HEK293 (cell line): ENCODE data around the gene VWC2L.

Experiments
- CTCF ChIA-PET: fragments of 350-600 bp; formaldehyde crosslinking; extraction: SDS; loops from one replicate; lab custom pipeline; 2021; ENCODE audit warnings: antibody characterized with exemption; lab: Yijun Ruan, JAX
- POLR2A ChIA-PET: fragments of 300-600 bp; formaldehyde crosslinking; extraction: SDS; loops from one replicate; lab custom pipeline; 2020; ENCODE audit warnings: antibody characterized with exemption, inconsistent platforms; lab: Yijun Ruan, JAX
- H3K27ac ChIP-seq: fragments of 200-500 bp; sonication (Bioruptor generic); 2 replicates; pipeline ENCODE4 v1.5.1; 2014; ENCODE audit warnings: low read depth, low read length, control low read depth, inconsistent platforms; ENCODE audit errors: extremely low read depth
- H3K36me3 ChIP-seq, 2 experiments: fragments of 200-500 bp in 1 of 2; sonication (Bioruptor generic) in 1 of 2; 1 replicate in 1 of 2; 2 replicates in 1 of 2; pipeline ENCODE4 v1.5.1; 2014 to 2017; ENCODE audit warnings: inconsistent platforms in 2 of 2, low read length in 2 of 2; ENCODE audit not compliant: control insufficient read depth in 2 of 2, insufficient read depth in 1 of 2
- H3K4me1 ChIP-seq: fragments of 200-500 bp; sonication (Bioruptor generic); 2 replicates; pipeline ENCODE4 v1.5.1; 2014; ENCODE audit warnings: mild to moderate bottlenecking, low read length, inconsistent platforms; ENCODE audit not compliant: control insufficient read depth, insufficient read depth
- H3K4me3 ChIP-seq: 2 replicates; pipeline ENCODE4 v1.5.1; 2011; ENCODE audit warnings: low read depth, mild to moderate bottlenecking, control low read depth, low read length, moderate library complexity
- H3K9me3 ChIP-seq: fragments of 200-500 bp; sonication (Bioruptor generic); 2 replicates; pipeline ENCODE4 v1.5.1; 2014; ENCODE audit warnings: low read depth, low read length, inconsistent platforms; ENCODE audit not compliant: control insufficient read depth, insufficient read depth
- BCL11A ChIP-seq: fragments of 450-650 bp; formaldehyde crosslinking; IDR thresholded peaks from 2 replicates; pipeline ENCODE4 v1.5.1; 2016; ENCODE audit warnings: low read depth, missing biosample characterization, missing genetic modification characterization
- GLI4 ChIP-seq: fragments of 450-650 bp; formaldehyde crosslinking; IDR thresholded peaks from 2 replicates; pipeline ENCODE4 v1.5.1; 2016; ENCODE audit warnings: missing biosample characterization, missing genetic modification characterization
- KLF10 ChIP-seq: fragments of 450-650 bp; IDR thresholded peaks from 2 replicates; pipeline ENCODE4 v1.5.1; 2018; ENCODE audit warnings: missing biosample characterization, mild to moderate bottlenecking, missing genetic modification characterization
- KLF16 ChIP-seq: fragments of 450-650 bp; formaldehyde crosslinking; IDR thresholded peaks from 2 replicates; pipeline ENCODE4 v1.5.1; 2017; ENCODE audit warnings: missing biosample characterization, missing genetic modification characterization
- MZF1 ChIP-seq: fragments of 450-650 bp; formaldehyde crosslinking; IDR thresholded peaks from 2 replicates; pipeline ENCODE4 v1.5.1; 2017; ENCODE audit warnings: missing biosample characterization, missing genetic modification characterization, borderline replicate concordance
- ZFP41 ChIP-seq: fragments of 450-650 bp; formaldehyde crosslinking; IDR thresholded peaks from 2 replicates; pipeline ENCODE4 v1.5.1; 2016; ENCODE audit warnings: missing biosample characterization, missing genetic modification characterization, borderline replicate concordance
- ZNF10 ChIP-seq: fragments of 450-650 bp; formaldehyde crosslinking; IDR thresholded peaks from 2 replicates; pipeline ENCODE4 v1.5.1; 2017; ENCODE audit warnings: missing biosample characterization, missing genetic modification characterization
- ZNF324 ChIP-seq: fragments of 450-650 bp; formaldehyde crosslinking; IDR thresholded peaks from 2 replicates; pipeline ENCODE4 v1.5.1; 2016; ENCODE audit warnings: missing biosample characterization, missing genetic modification characterization
- ZNF394 ChIP-seq: fragments of 450-650 bp; formaldehyde crosslinking; IDR thresholded peaks from 2 replicates; pipeline ENCODE4 v1.5.1; 2016; ENCODE audit warnings: missing biosample characterization, missing genetic modification characterization, mild to moderate bottlenecking, moderate library complexity, borderline replicate concordance
- ZNF449 ChIP-seq: fragments of 450-650 bp; formaldehyde crosslinking; IDR thresholded peaks from 2 replicates; pipeline ENCODE4 v1.5.1; 2017; ENCODE audit warnings: missing biosample characterization, mild to moderate bottlenecking, missing genetic modification characterization, moderate library complexity
- ZNF660 ChIP-seq: fragments of 450-650 bp; IDR thresholded peaks from 2 replicates; pipeline ENCODE4 v1.5.1; 2018; ENCODE audit warnings: missing biosample characterization, mild to moderate bottlenecking, missing genetic modification characterization
- ZNF768 ChIP-seq: fragments of 450-650 bp; formaldehyde crosslinking; IDR thresholded peaks from 2 replicates; pipeline ENCODE4 v1.5.1; 2018; ENCODE audit warnings: missing biosample characterization, mild to moderate bottlenecking, missing genetic modification characterization
- ZNF792 ChIP-seq: fragments of 450-650 bp; formaldehyde crosslinking; IDR thresholded peaks from 2 replicates; pipeline ENCODE4 v1.5.1; 2016; ENCODE audit warnings: missing biosample characterization, missing genetic modification characterization
- ZNF837 ChIP-seq: fragments of 450-650 bp; formaldehyde crosslinking; IDR thresholded peaks from 2 replicates; pipeline ENCODE4 v1.5.1; 2016; ENCODE audit warnings: missing biosample characterization, missing genetic modification characterization
- ZSCAN16 ChIP-seq: fragments of 450-650 bp; formaldehyde crosslinking; IDR thresholded peaks from 2 replicates; pipeline ENCODE4 v1.5.1; 2016; ENCODE audit warnings: missing biosample characterization, missing genetic modification characterization
- ZSCAN4 ChIP-seq: fragments of 450-650 bp; formaldehyde crosslinking; IDR thresholded peaks from 2 replicates; pipeline ENCODE4 v1.5.1; 2017; ENCODE audit warnings: missing biosample characterization, missing genetic modification characterization
- TF ChIP-seq, protein P1 (sequence below): fragments of 450-650 bp; formaldehyde crosslinking; IDR thresholded peaks from 2 replicates; pipeline ENCODE4 v1.5.1; 2016; ENCODE audit warnings: missing biosample characterization, missing genetic modification characterization, borderline replicate concordance
- TF ChIP-seq, protein P2 (sequence below): fragments of 450-650 bp; formaldehyde crosslinking; IDR thresholded peaks from 2 replicates; pipeline ENCODE4 v1.5.1; 2017; ENCODE audit warnings: missing biosample characterization, missing genetic modification characterization
- TF ChIP-seq, protein P3 (sequence below): fragments of 450-650 bp; formaldehyde crosslinking; IDR thresholded peaks from 2 replicates; pipeline ENCODE4 v1.5.1; 2016; ENCODE audit warnings: missing biosample characterization, missing genetic modification characterization, borderline replicate concordance
- TF ChIP-seq, protein P4 (sequence below): fragments of 450-650 bp; formaldehyde crosslinking; IDR thresholded peaks from 2 replicates; pipeline ENCODE4 v1.5.1; 2016; ENCODE audit warnings: missing biosample characterization, missing genetic modification characterization

VWC2L gene

DNA sequence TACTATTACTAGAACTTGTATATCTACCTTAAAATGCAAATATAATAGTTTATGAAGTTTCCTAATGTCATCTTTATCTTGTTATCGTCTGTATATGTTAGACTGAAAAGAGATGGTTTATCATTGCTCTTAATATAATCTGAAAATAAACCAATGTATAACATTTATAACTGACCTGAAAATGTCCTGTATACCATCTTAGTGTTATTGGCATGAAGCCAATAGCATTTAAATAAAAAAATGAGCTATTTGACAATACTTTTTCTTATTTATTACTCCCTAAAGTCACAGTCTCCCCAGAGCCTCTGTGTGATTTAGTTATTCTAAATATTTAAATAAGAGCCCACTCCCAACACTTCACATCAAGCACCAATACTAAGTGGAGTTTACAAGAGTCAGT is 1.8 kb downstream of the VWC2L start (continued):
- TF ChIP-seq, protein P1, sequence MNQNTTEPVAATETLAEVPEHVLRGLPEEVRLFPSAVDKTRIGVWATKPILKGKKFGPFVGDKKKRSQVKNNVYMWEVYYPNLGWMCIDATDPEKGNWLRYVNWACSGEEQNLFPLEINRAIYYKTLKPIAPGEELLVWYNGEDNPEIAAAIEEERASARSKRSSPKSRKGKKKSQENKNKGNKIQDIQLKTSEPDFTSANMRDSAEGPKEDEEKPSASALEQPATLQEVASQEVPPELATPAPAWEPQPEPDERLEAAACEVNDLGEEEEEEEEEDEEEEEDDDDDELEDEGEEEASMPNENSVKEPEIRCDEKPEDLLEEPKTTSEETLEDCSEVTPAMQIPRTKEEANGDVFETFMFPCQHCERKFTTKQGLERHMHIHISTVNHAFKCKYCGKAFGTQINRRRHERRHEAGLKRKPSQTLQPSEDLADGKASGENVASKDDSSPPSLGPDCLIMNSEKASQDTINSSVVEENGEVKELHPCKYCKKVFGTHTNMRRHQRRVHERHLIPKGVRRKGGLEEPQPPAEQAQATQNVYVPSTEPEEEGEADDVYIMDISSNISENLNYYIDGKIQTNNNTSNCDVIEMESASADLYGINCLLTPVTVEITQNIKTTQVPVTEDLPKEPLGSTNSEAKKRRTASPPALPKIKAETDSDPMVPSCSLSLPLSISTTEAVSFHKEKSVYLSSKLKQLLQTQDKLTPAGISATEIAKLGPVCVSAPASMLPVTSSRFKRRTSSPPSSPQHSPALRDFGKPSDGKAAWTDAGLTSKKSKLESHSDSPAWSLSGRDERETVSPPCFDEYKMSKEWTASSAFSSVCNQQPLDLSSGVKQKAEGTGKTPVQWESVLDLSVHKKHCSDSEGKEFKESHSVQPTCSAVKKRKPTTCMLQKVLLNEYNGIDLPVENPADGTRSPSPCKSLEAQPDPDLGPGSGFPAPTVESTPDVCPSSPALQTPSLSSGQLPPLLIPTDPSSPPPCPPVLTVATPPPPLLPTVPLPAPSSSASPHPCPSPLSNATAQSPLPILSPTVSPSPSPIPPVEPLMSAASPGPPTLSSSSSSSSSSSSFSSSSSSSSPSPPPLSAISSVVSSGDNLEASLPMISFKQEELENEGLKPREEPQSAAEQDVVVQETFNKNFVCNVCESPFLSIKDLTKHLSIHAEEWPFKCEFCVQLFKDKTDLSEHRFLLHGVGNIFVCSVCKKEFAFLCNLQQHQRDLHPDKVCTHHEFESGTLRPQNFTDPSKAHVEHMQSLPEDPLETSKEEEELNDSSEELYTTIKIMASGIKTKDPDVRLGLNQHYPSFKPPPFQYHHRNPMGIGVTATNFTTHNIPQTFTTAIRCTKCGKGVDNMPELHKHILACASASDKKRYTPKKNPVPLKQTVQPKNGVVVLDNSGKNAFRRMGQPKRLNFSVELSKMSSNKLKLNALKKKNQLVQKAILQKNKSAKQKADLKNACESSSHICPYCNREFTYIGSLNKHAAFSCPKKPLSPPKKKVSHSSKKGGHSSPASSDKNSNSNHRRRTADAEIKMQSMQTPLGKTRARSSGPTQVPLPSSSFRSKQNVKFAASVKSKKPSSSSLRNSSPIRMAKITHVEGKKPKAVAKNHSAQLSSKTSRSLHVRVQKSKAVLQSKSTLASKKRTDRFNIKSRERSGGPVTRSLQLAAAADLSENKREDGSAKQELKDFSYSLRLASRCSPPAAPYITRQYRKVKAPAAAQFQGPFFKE (tag by site-specific recombination): no peak
- TF ChIP-seq ZNF394 (tag by site-specific recombination) (no peak), ZNF837 (no peak), ZNF324 (tag by site-specific recombination) (no peak), GLI4 (tag by site-specific recombination) (no peak), ZNF449 (tag by site-specific recombination) (no peak)

- CTCF ChIA-PET: no interaction called here
- no peak overlapping the region for H3K27ac ChIP-seq
- TF ChIP-seq ZFP41 (tag by site-specific recombination): no peak
- no peak for TF ChIP-seq KLF16
- TF ChIP-seq ZSCAN16: no peak
- TF ChIP-seq, protein P2, sequence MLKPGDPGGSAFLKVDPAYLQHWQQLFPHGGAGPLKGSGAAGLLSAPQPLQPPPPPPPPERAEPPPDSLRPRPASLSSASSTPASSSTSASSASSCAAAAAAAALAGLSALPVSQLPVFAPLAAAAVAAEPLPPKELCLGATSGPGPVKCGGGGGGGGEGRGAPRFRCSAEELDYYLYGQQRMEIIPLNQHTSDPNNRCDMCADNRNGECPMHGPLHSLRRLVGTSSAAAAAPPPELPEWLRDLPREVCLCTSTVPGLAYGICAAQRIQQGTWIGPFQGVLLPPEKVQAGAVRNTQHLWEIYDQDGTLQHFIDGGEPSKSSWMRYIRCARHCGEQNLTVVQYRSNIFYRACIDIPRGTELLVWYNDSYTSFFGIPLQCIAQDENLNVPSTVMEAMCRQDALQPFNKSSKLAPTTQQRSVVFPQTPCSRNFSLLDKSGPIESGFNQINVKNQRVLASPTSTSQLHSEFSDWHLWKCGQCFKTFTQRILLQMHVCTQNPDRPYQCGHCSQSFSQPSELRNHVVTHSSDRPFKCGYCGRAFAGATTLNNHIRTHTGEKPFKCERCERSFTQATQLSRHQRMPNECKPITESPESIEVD: no peak
- TF ChIP-seq ZNF10: no peak
- no peak for TF ChIP-seq ZNF792 (tag by site-specific recombination)
- TF ChIP-seq, protein P3, sequence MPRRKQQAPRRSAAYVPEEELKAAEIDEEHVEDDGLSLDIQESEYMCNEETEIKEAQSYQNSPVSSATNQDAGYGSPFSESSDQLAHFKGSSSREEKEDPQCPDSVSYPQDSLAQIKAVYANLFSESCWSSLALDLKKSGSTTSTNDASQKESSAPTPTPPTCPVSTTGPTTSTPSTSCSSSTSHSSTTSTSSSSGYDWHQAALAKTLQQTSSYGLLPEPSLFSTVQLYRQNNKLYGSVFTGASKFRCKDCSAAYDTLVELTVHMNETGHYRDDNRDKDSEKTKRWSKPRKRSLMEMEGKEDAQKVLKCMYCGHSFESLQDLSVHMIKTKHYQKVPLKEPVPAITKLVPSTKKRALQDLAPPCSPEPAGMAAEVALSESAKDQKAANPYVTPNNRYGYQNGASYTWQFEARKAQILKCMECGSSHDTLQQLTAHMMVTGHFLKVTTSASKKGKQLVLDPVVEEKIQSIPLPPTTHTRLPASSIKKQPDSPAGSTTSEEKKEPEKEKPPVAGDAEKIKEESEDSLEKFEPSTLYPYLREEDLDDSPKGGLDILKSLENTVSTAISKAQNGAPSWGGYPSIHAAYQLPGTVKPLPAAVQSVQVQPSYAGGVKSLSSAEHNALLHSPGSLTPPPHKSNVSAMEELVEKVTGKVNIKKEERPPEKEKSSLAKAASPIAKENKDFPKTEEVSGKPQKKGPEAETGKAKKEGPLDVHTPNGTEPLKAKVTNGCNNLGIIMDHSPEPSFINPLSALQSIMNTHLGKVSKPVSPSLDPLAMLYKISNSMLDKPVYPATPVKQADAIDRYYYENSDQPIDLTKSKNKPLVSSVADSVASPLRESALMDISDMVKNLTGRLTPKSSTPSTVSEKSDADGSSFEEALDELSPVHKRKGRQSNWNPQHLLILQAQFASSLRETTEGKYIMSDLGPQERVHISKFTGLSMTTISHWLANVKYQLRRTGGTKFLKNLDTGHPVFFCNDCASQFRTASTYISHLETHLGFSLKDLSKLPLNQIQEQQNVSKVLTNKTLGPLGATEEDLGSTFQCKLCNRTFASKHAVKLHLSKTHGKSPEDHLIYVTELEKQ: no peak
- no peak for TF ChIP-seq ZNF660 (tag by site-specific recombination)
- no peak for TF ChIP-seq KLF10 (tag by site-specific recombination)
- TF ChIP-seq, protein P4, sequence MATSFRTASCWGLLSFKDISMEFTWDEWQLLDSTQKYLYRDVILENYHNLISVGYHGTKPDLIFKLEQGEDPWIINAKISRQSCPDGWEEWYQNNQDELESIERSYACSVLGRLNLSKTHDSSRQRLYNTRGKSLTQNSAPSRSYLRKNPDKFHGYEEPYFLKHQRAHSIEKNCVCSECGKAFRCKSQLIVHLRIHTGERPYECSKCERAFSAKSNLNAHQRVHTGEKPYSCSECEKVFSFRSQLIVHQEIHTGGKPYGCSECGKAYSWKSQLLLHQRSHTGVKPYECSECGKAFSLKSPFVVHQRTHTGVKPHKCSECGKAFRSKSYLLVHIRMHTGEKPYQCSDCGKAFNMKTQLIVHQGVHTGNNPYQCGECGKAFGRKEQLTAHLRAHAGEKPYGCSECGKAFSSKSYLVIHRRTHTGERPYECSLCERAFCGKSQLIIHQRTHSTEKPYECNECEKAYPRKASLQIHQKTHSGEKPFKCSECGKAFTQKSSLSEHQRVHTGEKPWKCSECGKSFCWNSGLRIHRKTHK: no peak
- no peak for TF ChIP-seq BCL11A
- TF ChIP-seq ZNF768 (tag by site-specific recombination): no peak
- TF ChIP-seq MZF1 (tag by site-specific recombination): no peak
- no peak for TF ChIP-seq ZSCAN4 (tag by site-specific recombination)
These were observed 25.6 kb downstream of the VWC2L start for GRCh38 chr2:214436470-214436869.

More at GRCh38 chr2:214436470-214436869, 25.6 kb downstream of the VWC2L start:
- POLR2A ChIA-PET: no interaction called here
- H3K4me3 ChIP-seq: no peak overlapping the region
- H3K36me3 ChIP-seq: no peaks in the 10 kb centered on the region
- H3K9me3 ChIP-seq: no peaks in the 10 kb centered on the region
- H3K4me1 ChIP-seq: no peaks in the 10 kb centered on the region
